SK-N-SH (cell line): ENCODE data around the gene HEBP1. TPM values are rescaled to one million over a fixed set of nuclear protein-coding genes. Genes with fewer than 3 reads are reported as not detected.

Source experiments
- CTCF ChIA-PET: fragments of 300-600, 350-600 bp; formaldehyde crosslinking; extraction: SDS; loops from one replicate; lab custom pipeline; 2021; lab: Yijun Ruan, JAX
- POLR2A ChIA-PET: fragments of 350-600 bp; sonication (Branson Sonifier 250); formaldehyde crosslinking; extraction: SDS; loops from one replicate; lab custom pipeline; 2020; ENCODE audit warnings: antibody characterized with exemption, inconsistent platforms; lab: Yijun Ruan, JAX
- DNase-seq: peaks from one replicate; pipeline ENCODE4 v3.0.0; 2012
- H2AFZ ChIP-seq: fragments of 200-600 bp; sonication (generic); 2 replicates; pipeline ENCODE4 v1.8.1; 2016; ENCODE audit warnings: antibody characterized with exemption, mild to moderate bottlenecking, low read depth
- H3F3A ChIP-seq: fragments of 200-600 bp; sonication (generic); replicated peaks from 2 replicates; pipeline ENCODE3; 2016; ENCODE audit warnings: antibody characterized with exemption, mild to moderate bottlenecking; ENCODE audit not compliant: insufficient read depth
- H3K27ac ChIP-seq, 2 experiments: fragments of 200-500 bp in 1 of 2; fragments of 200-600 bp in 1 of 2; sonication (Bioruptor generic) in 1 of 2; sonication (generic), shearing (Covaris generic) in 1 of 2; 2 replicates each; pipeline versions ENCODE4 v1.5.1 to v1.6.1; 2014 to 2016; ENCODE audit warnings: low read depth in 2 of 2, inconsistent platforms in 1 of 2, low read length in 1 of 2, mild to moderate bottlenecking in 1 of 2, mixed read lengths in 1 of 2
- H3K27me3 ChIP-seq: fragments of 200-600 bp; sonication (generic), shearing (Covaris generic); 2 replicates; pipeline ENCODE4 v1.6.1; 2016; ENCODE audit warnings: mixed run types; ENCODE audit not compliant: insufficient read depth
- H3K36me3 ChIP-seq, 2 experiments: fragments of 200-500 bp in 1 of 2; fragments of 200-600 bp in 1 of 2; sonication (Bioruptor generic) in 1 of 2; sonication (generic) in 1 of 2; replicated peaks in 1 of 2; 2 replicates each; pipeline versions ENCODE3 to v1.5.1; 2014 to 2016; ENCODE audit warnings: low read length in 1 of 2, mild to moderate bottlenecking in 1 of 2; ENCODE audit not compliant: insufficient read depth in 2 of 2, control insufficient read depth in 1 of 2
- H3K4me1 ChIP-seq, 2 experiments: fragments of 200-500 bp in 1 of 2; fragments of 200-600 bp in 1 of 2; sonication (Bioruptor generic) in 1 of 2; sonication (generic), shearing (Covaris generic) in 1 of 2; 2 replicates each; pipeline versions ENCODE4 v1.5.1 to v1.6.1; 2014 to 2016; ENCODE audit warnings: low read depth in 1 of 2, low read length in 1 of 2, mixed run types in 1 of 2; ENCODE audit not compliant: insufficient read depth in 2 of 2, control insufficient read depth in 1 of 2
- H3K4me2 ChIP-seq: fragments of 200-600 bp; sonication (generic), shearing (Covaris generic); 2 replicates; pipeline ENCODE4 v1.6.1; 2017; ENCODE audit warnings: mixed run types
- H3K4me3 ChIP-seq, 2 experiments: fragments of 200-500 bp in 1 of 2; fragments of 200-600 bp in 1 of 2; sonication (Bioruptor generic) in 1 of 2; sonication (generic), shearing (Covaris generic) in 1 of 2; 2 replicates each; pipeline versions ENCODE4 v1.5.1 to v1.8.1; 2014 to 2016; ENCODE audit warnings: low read depth in 2 of 2, inconsistent platforms in 1 of 2, low read length in 1 of 2, mild to moderate bottlenecking in 1 of 2, mixed read lengths in 1 of 2, moderate library complexity in 1 of 2
- H3K79me2 ChIP-seq: fragments of 200-600 bp; sonication (generic); 2 replicates; pipeline ENCODE4 v1.8.1; 2017; ENCODE audit warnings: mild to moderate bottlenecking; ENCODE audit not compliant: insufficient read depth
- H3K9ac ChIP-seq: fragments of 200-600 bp; sonication (generic); 2 replicates; pipeline ENCODE4 v1.6.1; 2017; ENCODE audit warnings: mixed run types
- H3K9me2 ChIP-seq: fragments of 200-600 bp; sonication (generic); 2 replicates; pipeline ENCODE4 v1.6.1; 2017; ENCODE audit warnings: mixed run types
- H3K9me3 ChIP-seq: fragments of 200-600 bp; sonication (generic); 2 replicates; pipeline ENCODE4 v1.6.1; 2017; ENCODE audit warnings: mixed run types, mild to moderate bottlenecking, moderate library complexity
- H4K20me1 ChIP-seq: fragments of 200-600 bp; sonication (generic); 2 replicates; pipeline ENCODE4 v1.6.1; 2017; ENCODE audit warnings: mild to moderate bottlenecking, mixed run types; ENCODE audit not compliant: insufficient read depth
- CHD2 ChIP-seq: fragments of 150-350 bp; IDR thresholded peaks from 2 replicates; pipeline ENCODE4 v1.6.1; 2018; ENCODE audit warnings: low read length; ENCODE audit not compliant: partially characterized antibody
- ELF1 ChIP-seq: IDR thresholded peaks from 2 replicates; pipeline ENCODE4 v1.4.0; 2012
- EP300 ChIP-seq, 2 experiments: IDR thresholded peaks; 2 replicates each; pipeline versions ENCODE4 v1.4.0 to v1.6.1; 2012; ENCODE audit warnings: borderline replicate concordance in 1 of 2, low read depth in 1 of 2, low read length in 1 of 2
- EZH2phosphoT487 ChIP-seq: fragments of 200-600 bp; sonication (generic); IDR thresholded peaks from 2 replicates; pipeline ENCODE4 v1.6.1; 2017; ENCODE audit warnings: low read depth, mixed run types, mild to moderate bottlenecking, antibody characterized with exemption, moderate library complexity, borderline replicate concordance
- FOSL2 ChIP-seq: IDR thresholded peaks from 2 replicates; pipeline ENCODE4 v1.4.0; 2012; ENCODE audit warnings: low read depth, mild to moderate bottlenecking, moderate library complexity, borderline replicate concordance
- GATA2 ChIP-seq: sonication (generic); formaldehyde crosslinking; IDR thresholded peaks from 2 replicates; pipeline ENCODE4 v1.5.0; 2020; ENCODE audit warnings: mild to moderate bottlenecking, missing genetic modification reagents
- IRF3 ChIP-seq: fragments of 150-350 bp; IDR thresholded peaks from 2 replicates; pipeline ENCODE4 v1.6.1; 2016; ENCODE audit warnings: mild to moderate bottlenecking, low read depth, low read length
- MXI1 ChIP-seq: IDR thresholded peaks from 2 replicates; pipeline ENCODE4 v1.6.1; 2012; ENCODE audit warnings: mild to moderate bottlenecking, low read depth, low read length, improper control_type of control experiment
- NRF1 ChIP-seq: IDR thresholded peaks from 2 replicates; pipeline ENCODE4 v1.6.1; 2012; ENCODE audit warnings: low read depth, mild to moderate bottlenecking, low read length
- POLR2AphosphoS5 ChIP-seq: IDR thresholded peaks from 2 replicates; pipeline ENCODE4 v1.6.1; 2012; ENCODE audit warnings: low read depth, low read length
- RAD21 ChIP-seq: IDR thresholded peaks from 2 replicates; pipeline ENCODE4 v1.6.1; 2012; ENCODE audit warnings: mild to moderate bottlenecking, low read length
- RCOR1 ChIP-seq: fragments of 150-350 bp; IDR thresholded peaks from 2 replicates; pipeline ENCODE4 v1.6.1; 2017; ENCODE audit warnings: antibody characterized with exemption, low read length
- RFX5 ChIP-seq: IDR thresholded peaks from 2 replicates; pipeline ENCODE4 v1.6.1; 2012; ENCODE audit warnings: mild to moderate bottlenecking, improper control_type of control experiment, low read length
- RXRA ChIP-seq: IDR thresholded peaks from 2 replicates; pipeline ENCODE4 v1.4.0; 2012; ENCODE audit warnings: low read depth, mild to moderate bottlenecking, borderline replicate concordance
- SIN3A ChIP-seq: IDR thresholded peaks from 2 replicates; pipeline ENCODE4 v1.6.1; 2012; ENCODE audit warnings: low read depth, mild to moderate bottlenecking, low read length, moderate library complexity, borderline replicate concordance
- SMC3 ChIP-seq: IDR thresholded peaks from 2 replicates; pipeline ENCODE4 v1.6.1; 2012; ENCODE audit warnings: low read depth, low read length, improper control_type of control experiment
- TAF1 ChIP-seq: IDR thresholded peaks from 2 replicates; pipeline ENCODE4 v1.6.1; 2012; ENCODE audit warnings: low read depth, mild to moderate bottlenecking, low read length, moderate library complexity, borderline replicate concordance
- TCF12 ChIP-seq: IDR thresholded peaks from 2 replicates; pipeline ENCODE4 v1.4.0; 2012
- YY1 ChIP-seq: IDR thresholded peaks from 2 replicates; pipeline ENCODE4 v1.4.0; 2012; ENCODE audit warnings: low read depth, mild to moderate bottlenecking
- WGBS: methylation state at CpG from one replicate; pipeline ENCODE4 v1.1.6; 2017; ENCODE audit warnings: low lambda C conversion rate; 5-methylcytosine and 5-hydroxymethylcytosine counted together
- polyA plus RNA-seq, 3 experiments: library from polyadenylated mRNA; depleted of rRNA; stranded (reverse); fragments of >200 nt; gene quantifications; 2 replicates each; pipeline ENCODE4 v1.2.3, GENCODE V29; 2012
- TF ChIP-seq, protein P1 (sequence below): IDR thresholded peaks from 2 replicates; pipeline ENCODE4 v1.6.1; 2012; ENCODE audit warnings: mild to moderate bottlenecking, low read depth, low read length, moderate library complexity
- TF ChIP-seq, protein P2 (sequence below): fragments of 150-350 bp; IDR thresholded peaks from 2 replicates; pipeline ENCODE4 v1.6.1; 2017; ENCODE audit warnings: antibody characterized with exemption, low read length, low read depth, borderline replicate concordance

HEBP1 gene
- polyA plus RNA-seq, 1 of the 3 experiments (the other 2 are of a cell fraction) = 17.9 TPM

- H2AFZ ChIP-seq = peak overlapping the region; percentile 100
- no peaks in the 10 kb centered on the region for H3K27me3 ChIP-seq
- H3K9ac ChIP-seq = peak overlapping the region; percentile 70; the same call in 1 of the 2 replicates
- no peaks in the 10 kb centered on the region for H4K20me1 ChIP-seq
- H3K36me3 ChIP-seq = no peaks in the 10 kb centered on the region
- TF ChIP-seq, protein P1, sequence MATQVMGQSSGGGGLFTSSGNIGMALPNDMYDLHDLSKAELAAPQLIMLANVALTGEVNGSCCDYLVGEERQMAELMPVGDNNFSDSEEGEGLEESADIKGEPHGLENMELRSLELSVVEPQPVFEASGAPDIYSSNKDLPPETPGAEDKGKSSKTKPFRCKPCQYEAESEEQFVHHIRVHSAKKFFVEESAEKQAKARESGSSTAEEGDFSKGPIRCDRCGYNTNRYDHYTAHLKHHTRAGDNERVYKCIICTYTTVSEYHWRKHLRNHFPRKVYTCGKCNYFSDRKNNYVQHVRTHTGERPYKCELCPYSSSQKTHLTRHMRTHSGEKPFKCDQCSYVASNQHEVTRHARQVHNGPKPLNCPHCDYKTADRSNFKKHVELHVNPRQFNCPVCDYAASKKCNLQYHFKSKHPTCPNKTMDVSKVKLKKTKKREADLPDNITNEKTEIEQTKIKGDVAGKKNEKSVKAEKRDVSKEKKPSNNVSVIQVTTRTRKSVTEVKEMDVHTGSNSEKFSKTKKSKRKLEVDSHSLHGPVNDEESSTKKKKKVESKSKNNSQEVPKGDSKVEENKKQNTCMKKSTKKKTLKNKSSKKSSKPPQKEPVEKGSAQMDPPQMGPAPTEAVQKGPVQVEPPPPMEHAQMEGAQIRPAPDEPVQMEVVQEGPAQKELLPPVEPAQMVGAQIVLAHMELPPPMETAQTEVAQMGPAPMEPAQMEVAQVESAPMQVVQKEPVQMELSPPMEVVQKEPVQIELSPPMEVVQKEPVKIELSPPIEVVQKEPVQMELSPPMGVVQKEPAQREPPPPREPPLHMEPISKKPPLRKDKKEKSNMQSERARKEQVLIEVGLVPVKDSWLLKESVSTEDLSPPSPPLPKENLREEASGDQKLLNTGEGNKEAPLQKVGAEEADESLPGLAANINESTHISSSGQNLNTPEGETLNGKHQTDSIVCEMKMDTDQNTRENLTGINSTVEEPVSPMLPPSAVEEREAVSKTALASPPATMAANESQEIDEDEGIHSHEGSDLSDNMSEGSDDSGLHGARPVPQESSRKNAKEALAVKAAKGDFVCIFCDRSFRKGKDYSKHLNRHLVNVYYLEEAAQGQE = peak; percentile 87
- no peak for TF ChIP-seq CHD2
- no peaks in the 10 kb centered on the region for H3K79me2 ChIP-seq
- H3K9me3 ChIP-seq = no peaks in the 10 kb centered on the region
- POLR2A ChIA-PET = no interaction called here
- no peaks in the 10 kb centered on the region for H3K9me2 ChIP-seq
- peaks cover 0 to 4% of the 10 kb centered on the region in 2 experiments; a peak in 2 of 4 replicates for H3K4me1 ChIP-seq
- 4% methylated on average over 5 of the region's 5 CpGs for WGBS
- CTCF ChIA-PET = interaction anchor here (0.7 to 3.2 kb wide), 7 partner anchors 10 to 167 kb away, joined by 3 to 9 read pairs (median 4); no protein-coding TSS in a partner anchor
- peak overlapping the region; percentile 92 to 97 for H3K4me3 ChIP-seq
- no peak for DNase-seq
- peak overlapping the region; percentile 98 for H3K4me2 ChIP-seq
- H3K27ac ChIP-seq = no peak overlapping the region
- H3F3A ChIP-seq = no peaks in the 10 kb centered on the region
Observed at GRCh38 chr12:13044906-13045299, 44.8 kb upstream of the HEBP1 start.

DNA sequence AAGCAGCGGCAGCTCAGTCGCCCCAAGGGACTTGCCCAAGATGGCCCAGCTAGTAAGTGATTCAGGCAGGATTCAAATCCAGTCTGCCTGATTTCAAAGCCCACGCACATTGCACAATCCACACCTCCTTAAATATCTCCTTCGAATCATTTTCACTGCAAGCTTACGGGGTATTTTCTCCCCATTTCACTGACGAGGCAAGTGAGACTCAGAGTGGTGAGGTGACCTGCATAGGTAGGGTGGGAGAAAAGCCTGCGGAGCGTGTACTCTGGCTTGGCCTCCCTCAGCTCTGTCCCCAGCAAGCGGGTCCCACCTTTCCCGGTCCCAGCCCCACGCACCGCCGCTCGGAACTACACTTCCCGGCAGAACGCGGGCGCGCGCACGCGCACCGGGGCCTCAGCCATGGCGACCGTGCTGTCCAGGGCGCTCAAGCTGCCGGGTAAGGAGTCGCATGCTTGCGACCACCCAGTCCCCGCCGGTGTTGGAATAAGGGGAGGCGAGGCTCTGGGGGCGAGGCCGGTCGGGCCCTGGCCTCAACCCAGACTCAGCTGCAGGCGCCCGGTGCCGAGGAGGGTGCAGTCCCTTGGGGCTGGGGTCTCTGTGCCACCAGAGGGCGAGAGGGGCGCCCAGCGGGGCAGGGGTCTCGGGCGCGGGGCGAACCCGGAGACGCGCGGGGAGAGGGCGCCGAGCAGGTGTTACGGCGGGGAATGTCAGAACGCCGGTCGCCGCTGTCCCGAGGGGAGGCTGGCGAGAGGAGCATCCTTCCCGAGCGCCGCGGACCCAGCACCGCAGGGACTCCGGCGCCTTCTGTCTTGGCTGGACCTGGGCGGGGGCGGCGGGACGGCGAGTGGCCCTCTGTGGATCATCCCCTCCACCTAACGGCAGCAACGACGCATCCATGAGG is 44.2 kb upstream of the HEBP1 start, which contains the start of gene FAM234B:
Gene FAM234B, plus strand, starts transcription at position 380 of the 904 bp plus-strand sequence. Its CDS starts 23 bp downstream, at position 403.
- POLR2A ChIA-PET = no interaction called here
- TF ChIP-seq NRF1 (peak; percentile 93), TCF12 (no peak), FOSL2 (no peak), MXI1 (peak; percentile 85), SIN3A (no peak), RFX5 (no peak), EZH2phosphoT487 (no peak), RXRA (no peak), YY1 (peak; percentile 90), IRF3 (no peak), ELF1 (no peak), EP300 (IDR thresholded peaks at IDR 0.05; ENCODE audit: borderline replicate concordance in 1 of 2, low read depth in 1 of 2, low read length in 1 of 2) (no peak), CHD2 (no peak), GATA2 (CRISPR knock-in tag) (no peak), RAD21 (no peak), RCOR1 (no peak), POLR2AphosphoS5 (peak; percentile 32; the same call in 1 of the 2 replicates), TAF1 (peak; percentile 62), SMC3 (no peak)
- TF ChIP-seq, protein P2, sequence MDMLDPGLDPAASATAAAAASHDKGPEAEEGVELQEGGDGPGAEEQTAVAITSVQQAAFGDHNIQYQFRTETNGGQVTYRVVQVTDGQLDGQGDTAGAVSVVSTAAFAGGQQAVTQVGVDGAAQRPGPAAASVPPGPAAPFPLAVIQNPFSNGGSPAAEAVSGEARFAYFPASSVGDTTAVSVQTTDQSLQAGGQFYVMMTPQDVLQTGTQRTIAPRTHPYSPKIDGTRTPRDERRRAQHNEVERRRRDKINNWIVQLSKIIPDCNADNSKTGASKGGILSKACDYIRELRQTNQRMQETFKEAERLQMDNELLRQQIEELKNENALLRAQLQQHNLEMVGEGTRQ = no peak

More for the DNA sequence above, 44.2 kb upstream of the HEBP1 start, which contains the start of gene FAM234B:
- Histone ChIP-seq H3K4me3 (peak within 1 kb of the TSS; percentile 92 to 97), H3K4me1 (peaks cover 0 to 4% of the 10 kb centered on the region in 2 experiments; a peak in 2 of 4 replicates), H3K9ac (peak within 1 kb of the TSS; percentile 70; the same call in 1 of the 2 replicates), H3K27me3 (no peaks in the 10 kb centered on the region), H3K9me3 (no peaks in the 10 kb centered on the region), H2AFZ (peak within 1 kb of the TSS; percentile 100), H3F3A (no peaks in the 10 kb centered on the region), H3K27ac (peak within 1 kb of the TSS in 1 of 2 experiments; percentile 55; a peak in 1 of 4 replicates), H3K36me3 (no peaks in the 10 kb centered on the region), H4K20me1 (no peaks in the 10 kb centered on the region), H3K9me2 (no peaks in the 10 kb centered on the region), H3K79me2 (no peaks in the 10 kb centered on the region), H3K4me2 (peak within 1 kb of the TSS; percentile 98)
- 3% methylated on average over 37 of the region's 74 CpGs for WGBS
- peak; percentile 94 for DNase-seq
- CTCF ChIA-PET = interaction anchor here (0.7 to 3.2 kb wide), 10 partner anchors 10 to 229 kb away, joined by 3 to 9 read pairs (median 4); no protein-coding TSS in a partner anchor
